Sigmoid colon (tissue), 7 donors: ENCODE measurements around the gene SCAANT1. TPM values are rescaled to one million over a fixed set of nuclear protein-coding genes. Genes with fewer than 3 reads are reported as not detected.

Experiments
- DNase-seq: peaks from one replicate; pipeline ENCODE4 v3.0.0-alpha.2; 2019
- H3K27ac ChIP-seq, 4 donors: fragments of 200-600 bp; sonication (generic); one replicate each; pipeline ENCODE4 v1.5.1; 2016 to 2019; ENCODE audit warnings: mild to moderate bottlenecking in 1 of 4
- H3K27me3 ChIP-seq, 3 donors: fragments of 200-600 bp; sonication (generic); one replicate each; pipeline ENCODE4 v1.5.1; 2019; ENCODE audit warnings: mild to moderate bottlenecking in 1 of 3
- H3K36me3 ChIP-seq, 4 donors: fragments of 200-600 bp; sonication (generic); one replicate each; pipeline ENCODE4 v1.5.1; 2016 to 2019
- H3K4me1 ChIP-seq, 4 donors: fragments of 200-600 bp; sonication (generic); one replicate each; pipeline ENCODE4 v1.5.1; 2017 to 2019
- H3K4me3 ChIP-seq, 4 donors: fragments of 200-600 bp; sonication (generic); one replicate each; pipeline ENCODE4 v1.5.1; 2017 to 2019; ENCODE audit warnings: mild to moderate bottlenecking in 2 of 4, moderate library complexity in 1 of 4
- H3K9me3 ChIP-seq, 4 donors: fragments of 200-600 bp in 3 of 4; sonication (generic) in 3 of 4; one replicate each; pipeline versions ENCODE4 v1.5.1 to v1.6.1; 2013 to 2019
- EP300 ChIP-seq, 4 donors: sonication (generic); formaldehyde crosslinking; IDR thresholded peaks; one replicate each; pipeline ENCODE4 v1.6.1; 2017; ENCODE audit warnings: antibody characterized with exemption in 4 of 4
- POLR2A ChIP-seq, 2 donors: fragments of 450-650 bp; IDR thresholded peaks; one replicate each; pipeline ENCODE4 v1.6.1; 2016; ENCODE audit warnings: antibody characterized with exemption in 2 of 2, mild to moderate bottlenecking in 2 of 2, moderate library complexity in 2 of 2
- POLR2AphosphoS5 ChIP-seq, 4 donors: sonication (generic); formaldehyde crosslinking; IDR thresholded peaks; one replicate each; pipeline ENCODE4 v1.6.1; 2017; ENCODE audit warnings: antibody characterized with exemption in 4 of 4
- WGBS, 2 donors: extraction: QIAGEN DNeasy Blood & Tissue Kit; methylation state at CpG; one replicate each; pipeline ENCODE4 v1.1.7; 2013; 5-methylcytosine and 5-hydroxymethylcytosine counted together
- intact Hi-C: fragments of 100-400 bp; cut with DNase I; formaldehyde crosslinking; loops from one replicate; pipeline ENCODE4 v1.15.1; 2023
- polyA plus RNA-seq, 3 donors: library from polyadenylated mRNA; stranded (reverse); fragments of 200-250 nt; gene quantifications; one replicate each; pipeline ENCODE4 v1.2.3, GENCODE V29; 2013
- total RNA-seq, 4 donors: library from RNA; depleted of rRNA; stranded (reverse); fragments of >200 nt; gene quantifications; one replicate each; pipeline ENCODE4 v1.1.0, GENCODE V29; 2016
- TF ChIP-seq, protein P1 (sequence below), 4 experiments: fragments of 450-650 bp in 3 of 4; fragments of 200-600 bp in 1 of 4; IDR thresholded peaks; one replicate each; pipeline ENCODE4 v1.5.1; 2016 to 2019; ENCODE audit warnings: antibody characterized with exemption in 4 of 4, mild to moderate bottlenecking in 3 of 4, moderate library complexity in 2 of 4
- donor health status: healthy with polysubstance abuse.
- donor health status: Bipolar disorder and iron deficiency.
- donor health status: healthy.

Gene SCAANT1
- total and polyA plus RNA-seq, 7 donors, result not detected

DNA sequence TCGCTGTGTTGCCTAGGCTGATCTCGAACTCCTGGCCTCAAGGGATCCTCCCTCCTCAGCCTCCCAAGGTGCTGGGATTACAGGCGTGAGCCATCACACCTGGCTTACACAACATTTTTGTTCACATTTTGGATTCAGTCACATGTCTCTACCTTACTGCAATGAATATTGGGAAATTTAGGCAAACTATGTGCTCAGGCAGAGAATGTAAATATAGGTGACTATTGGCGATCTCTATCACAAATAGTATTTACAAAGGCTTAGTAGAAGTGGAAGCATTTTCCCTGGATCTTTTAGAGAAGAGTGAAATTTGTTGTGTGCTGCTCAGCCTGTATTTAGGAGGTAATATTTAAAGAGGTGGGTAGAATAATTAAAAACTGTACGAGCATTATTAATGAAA, 20.7 kb downstream of the SCAANT1 start:
- Histone ChIP-seq H3K4me3 (no peak overlapping the region), H3K36me3 (no peaks in the 10 kb centered on the region), H3K9me3 (no peaks in the 10 kb centered on the region), H3K4me1 (peaks cover 0 to 32% (median 21%) of the 10 kb centered on the region in 4 donors), H3K27ac (no peak overlapping the region), H3K27me3 (no peaks in the 10 kb centered on the region)
- DNase-seq, result no peak
- TF ChIP-seq POLR2AphosphoS5 (IDR thresholded peaks at IDR 0.05) (no peak), POLR2A (IDR thresholded peaks at IDR 0.05) (no peak), EP300 (IDR thresholded peaks at IDR 0.05) (no peak)
- TF ChIP-seq, protein P1, sequence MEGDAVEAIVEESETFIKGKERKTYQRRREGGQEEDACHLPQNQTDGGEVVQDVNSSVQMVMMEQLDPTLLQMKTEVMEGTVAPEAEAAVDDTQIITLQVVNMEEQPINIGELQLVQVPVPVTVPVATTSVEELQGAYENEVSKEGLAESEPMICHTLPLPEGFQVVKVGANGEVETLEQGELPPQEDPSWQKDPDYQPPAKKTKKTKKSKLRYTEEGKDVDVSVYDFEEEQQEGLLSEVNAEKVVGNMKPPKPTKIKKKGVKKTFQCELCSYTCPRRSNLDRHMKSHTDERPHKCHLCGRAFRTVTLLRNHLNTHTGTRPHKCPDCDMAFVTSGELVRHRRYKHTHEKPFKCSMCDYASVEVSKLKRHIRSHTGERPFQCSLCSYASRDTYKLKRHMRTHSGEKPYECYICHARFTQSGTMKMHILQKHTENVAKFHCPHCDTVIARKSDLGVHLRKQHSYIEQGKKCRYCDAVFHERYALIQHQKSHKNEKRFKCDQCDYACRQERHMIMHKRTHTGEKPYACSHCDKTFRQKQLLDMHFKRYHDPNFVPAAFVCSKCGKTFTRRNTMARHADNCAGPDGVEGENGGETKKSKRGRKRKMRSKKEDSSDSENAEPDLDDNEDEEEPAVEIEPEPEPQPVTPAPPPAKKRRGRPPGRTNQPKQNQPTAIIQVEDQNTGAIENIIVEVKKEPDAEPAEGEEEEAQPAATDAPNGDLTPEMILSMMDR (IDR thresholded peaks at IDR 0.05), result no peak
- intact Hi-C loops, result no loop called here
- 97 to 98% methylated on average over 5 of the region's 5 CpGs for WGBS, 2 donors

DNA sequence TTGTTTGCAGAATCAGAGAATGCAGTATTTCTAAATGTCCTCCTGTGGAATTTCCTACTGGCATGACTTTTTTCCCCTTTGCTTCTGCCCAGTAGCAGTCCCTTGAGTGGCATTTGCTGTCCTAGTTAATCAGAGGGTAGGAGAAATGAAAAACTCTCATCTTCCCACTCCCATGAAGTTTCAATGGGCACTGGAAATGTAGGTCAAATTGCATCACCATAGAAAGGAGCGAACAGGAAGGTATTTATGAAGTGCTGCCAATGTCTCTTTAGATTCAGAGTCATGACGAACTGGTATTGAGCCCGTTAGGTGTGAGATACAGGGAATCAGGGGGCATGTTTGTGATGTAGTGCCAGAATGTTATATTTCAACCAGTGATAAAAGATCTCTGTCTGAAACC, 25.3 kb downstream of the SCAANT1 start:
- Histone ChIP-seq H3K9me3 (no peaks in the 10 kb centered on the region), H3K27me3 (no peaks in the 10 kb centered on the region), H3K36me3 (no peaks in the 10 kb centered on the region), H3K4me3 (no peak overlapping the region), H3K4me1 (peaks cover 0 to 25% (median 18%) of the 10 kb centered on the region in 4 donors), H3K27ac (no peak overlapping the region)
- no peak for DNase-seq
- intact Hi-C loops, result no loop called here
- TF ChIP-seq POLR2AphosphoS5 (IDR thresholded peaks at IDR 0.05) (no peak), EP300 (IDR thresholded peaks at IDR 0.05) (no peak), POLR2A (IDR thresholded peaks at IDR 0.05) (no peak)
- TF ChIP-seq, protein P1 (IDR thresholded peaks at IDR 0.05), result no peak
- WGBS, 2 donors, result 82 to 91% methylated on average over 3 of the region's 3 CpGs

DNA sequence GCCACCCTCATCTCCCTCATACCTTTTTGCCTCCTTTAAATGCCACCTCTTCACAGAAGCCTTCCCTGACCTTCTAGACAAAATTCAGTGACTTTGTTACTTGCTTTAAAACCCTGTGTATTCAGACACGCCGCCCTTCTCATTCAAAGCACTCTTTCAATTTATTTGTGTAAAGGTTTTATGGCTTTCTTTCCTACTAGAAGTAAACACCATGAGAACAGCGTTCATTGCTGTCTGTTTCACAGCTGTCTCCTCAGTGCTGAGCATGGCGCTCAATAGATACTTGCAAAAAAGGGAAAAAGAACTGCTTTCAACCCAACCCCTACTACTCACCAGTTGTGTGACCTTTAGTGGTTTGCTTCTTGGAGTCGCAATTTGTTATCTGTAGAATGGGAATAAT, 31.5 kb downstream of the SCAANT1 start:
- DNase-seq, result no peak
- intact Hi-C loops, result no loop called here
- 23 to 68% methylated on average over 5 of the region's 5 CpGs for WGBS, 2 donors

DNA sequence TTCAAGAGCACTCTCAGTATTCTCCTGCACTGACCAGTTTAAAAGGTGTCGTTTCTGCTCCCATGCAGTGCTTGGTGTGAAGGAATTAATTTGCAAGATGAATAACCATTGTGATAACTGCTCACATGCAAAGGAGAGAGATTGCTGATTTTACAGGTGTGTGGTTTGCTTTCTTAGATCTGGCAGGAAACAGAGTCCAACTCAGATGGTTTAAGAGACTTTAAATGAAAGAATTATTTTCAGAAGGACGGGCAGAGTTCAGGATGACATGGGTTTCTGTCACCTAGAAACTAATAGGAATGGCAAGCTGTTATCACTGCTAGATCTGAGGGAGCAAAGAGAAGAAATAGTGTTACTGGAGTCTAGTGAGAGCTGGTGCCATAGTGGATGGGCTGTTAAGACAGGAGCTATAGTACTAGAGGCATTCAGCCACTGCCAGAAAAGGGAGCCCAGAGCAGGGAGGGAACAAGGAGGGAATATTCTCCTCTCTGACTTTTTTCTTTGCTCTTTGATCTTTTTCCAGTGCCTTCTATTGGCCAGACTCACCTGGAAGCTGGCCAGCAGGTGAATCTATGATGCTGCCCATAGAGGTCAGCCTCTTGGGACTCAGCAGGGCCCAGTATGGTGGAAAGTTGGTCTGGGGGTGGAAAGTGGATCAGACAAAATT, 33.7 kb downstream of the SCAANT1 start:
- no peaks in the 10 kb centered on the region for H3K27me3 ChIP-seq
- TF ChIP-seq, protein P1 (IDR thresholded peaks at IDR 0.05), result no peak
- TF ChIP-seq EP300 (IDR thresholded peaks at IDR 0.05) (no peak), POLR2A (IDR thresholded peaks at IDR 0.05) (no peak), POLR2AphosphoS5 (IDR thresholded peaks at IDR 0.05) (no peak)
- intact Hi-C loops, result no loop called here
- no peaks in the 10 kb centered on the region for H3K9me3 ChIP-seq
- H3K27ac ChIP-seq, result peak overlapping the region in 2 of 4 donors; percentile 33 to 44
- no peaks in the 10 kb centered on the region for H3K36me3 ChIP-seq
- H3K4me1 ChIP-seq, result peaks cover 0 to 52% (median 39%) of the 10 kb centered on the region in 4 donors
- DNase-seq, result no peak
- WGBS, 2 donors, result 64 to 67% methylated on average over 2 of the region's 2 CpGs
- no peak overlapping the region for H3K4me3 ChIP-seq

More for the DNA sequence above, 31.5 kb downstream of the SCAANT1 start:
- no peaks in the 10 kb centered on the region for H3K27me3 ChIP-seq
- H3K9me3 ChIP-seq, result no peaks in the 10 kb centered on the region
- H3K4me1 ChIP-seq, result peaks cover 0 to 48% (median 37%) of the 10 kb centered on the region in 4 donors
- no peak overlapping the region for H3K4me3 ChIP-seq
- no peaks in the 10 kb centered on the region for H3K36me3 ChIP-seq
- no peak for TF ChIP-seq POLR2A (IDR thresholded peaks at IDR 0.05)
- TF ChIP-seq POLR2AphosphoS5 (IDR thresholded peaks at IDR 0.05), result no peak
- TF ChIP-seq, protein P1 (IDR thresholded peaks at IDR 0.05), result no peak
- TF ChIP-seq EP300 (IDR thresholded peaks at IDR 0.05), result no peak
- H3K27ac ChIP-seq, result no peak overlapping the region
